Hypothalamus (tissue), 51 donors: Measurements from ENCODE around the gene MMD.
"Not testable (repeated sequence)": the region's sequence is repeated elsewhere in the genome, so short reads cannot be mapped to it uniquely, and the experiment has no call there.

Experiments used
- DNase-seq, 51 donors: peaks; one replicate each; lab custom pipeline; 2025; lab: John Stamatoyannopoulos, UW

MMD gene

DNA sequence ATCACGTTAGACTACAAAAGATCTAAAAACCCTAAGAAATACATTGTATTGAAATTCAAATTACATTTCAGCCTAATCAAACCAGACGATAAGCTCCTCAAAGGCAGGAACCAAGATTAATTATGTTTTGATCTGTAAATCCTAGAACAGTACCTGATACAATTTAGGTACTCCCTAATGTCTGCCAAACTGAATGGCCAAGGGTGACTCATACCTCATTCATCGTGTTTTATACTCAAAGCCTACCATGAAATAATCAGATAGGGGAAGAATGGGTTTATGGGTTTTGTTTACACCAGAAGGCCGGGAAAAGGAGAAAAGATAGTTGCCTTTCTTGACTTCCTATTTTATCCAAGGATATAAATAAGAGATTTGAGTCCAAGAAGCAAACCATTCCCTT lies 19.3 kb downstream of the MMD start:
- DNase-seq = no peak

DNA sequence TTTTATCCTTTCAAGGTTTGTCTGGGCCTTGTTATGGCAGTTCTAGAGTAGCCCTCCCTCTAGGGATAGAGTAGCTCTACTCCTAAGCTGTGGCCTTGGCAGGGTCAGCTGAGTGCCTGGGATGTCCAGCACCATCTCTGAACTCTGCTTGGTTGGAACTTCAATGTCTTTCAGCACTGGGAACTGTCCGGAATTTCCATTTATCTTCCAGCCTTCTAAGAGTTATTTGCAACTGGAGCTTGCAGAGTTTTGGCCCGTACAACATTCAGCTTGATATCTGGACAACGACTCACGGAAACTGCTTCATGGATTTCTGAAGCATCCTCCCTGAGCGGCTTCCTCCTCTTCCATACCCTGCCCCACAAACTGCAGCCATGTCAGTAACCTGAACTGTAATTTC lies 22.9 kb downstream of the MMD start:
- DNase-seq = no peak

DNA sequence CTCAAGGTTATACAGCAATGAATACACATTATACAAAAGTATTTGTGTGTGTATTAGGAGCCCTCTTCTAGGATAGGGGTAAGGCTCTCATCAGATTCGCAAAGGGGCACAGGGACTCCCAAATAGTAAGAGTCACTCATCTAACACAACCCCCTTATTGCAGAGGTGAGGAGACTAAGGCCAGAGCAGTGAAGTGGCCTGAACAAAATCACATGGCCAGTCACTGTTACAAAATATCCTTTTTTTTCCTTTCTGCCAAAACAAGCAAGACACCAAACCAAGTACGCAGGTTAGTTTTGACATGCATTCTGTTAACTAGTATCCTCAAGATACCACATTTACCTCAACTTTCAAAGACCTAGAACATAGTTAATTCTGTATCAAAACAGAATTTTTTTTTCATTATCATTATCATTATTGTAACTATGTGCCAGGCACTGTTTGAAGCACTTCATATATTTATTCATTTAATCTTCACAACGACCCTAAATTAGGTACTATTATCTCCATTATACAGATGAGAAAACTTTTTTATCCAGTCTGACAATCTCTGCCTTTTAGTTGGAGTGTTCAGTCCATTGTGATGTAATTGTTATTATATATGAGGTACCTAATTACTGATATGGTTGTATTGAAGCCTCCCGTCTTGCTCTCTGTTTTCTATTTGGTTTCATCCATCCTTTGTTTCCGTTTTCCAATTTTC lies 25.7 kb downstream of the MMD start:
- DNase-seq = no peak

DNA sequence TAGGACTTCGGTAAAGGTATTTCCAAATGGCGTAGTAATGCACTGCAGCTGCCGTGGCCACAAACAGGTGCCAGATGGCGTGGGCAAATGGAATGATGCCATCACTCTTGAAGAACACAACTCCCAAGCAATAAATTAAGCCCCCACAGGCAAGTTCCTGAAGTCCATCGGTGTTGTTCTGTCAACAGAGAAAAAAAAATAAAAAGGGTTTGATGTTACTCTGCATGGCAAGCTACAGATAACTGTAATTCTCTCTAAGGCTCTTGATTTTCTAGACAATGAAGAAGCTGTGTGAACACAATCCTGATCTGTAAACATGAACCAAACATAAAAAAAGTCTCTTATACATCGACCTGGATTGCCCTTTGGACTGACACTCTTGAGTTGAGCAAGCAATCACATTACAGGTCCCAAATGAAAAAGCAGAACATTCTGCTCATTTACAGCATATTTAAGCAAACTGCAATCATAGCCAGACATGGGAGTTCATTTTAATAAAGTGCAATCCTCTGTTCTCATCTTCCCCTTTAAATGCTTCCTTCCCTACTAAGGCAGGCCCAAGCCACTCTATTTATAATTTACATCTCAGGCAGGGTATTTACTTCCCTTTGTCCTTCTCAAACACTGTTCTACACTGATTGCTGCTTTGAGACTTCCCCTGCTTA lies 27.1 kb downstream of the MMD start:
- no peak for DNase-seq

DNA sequence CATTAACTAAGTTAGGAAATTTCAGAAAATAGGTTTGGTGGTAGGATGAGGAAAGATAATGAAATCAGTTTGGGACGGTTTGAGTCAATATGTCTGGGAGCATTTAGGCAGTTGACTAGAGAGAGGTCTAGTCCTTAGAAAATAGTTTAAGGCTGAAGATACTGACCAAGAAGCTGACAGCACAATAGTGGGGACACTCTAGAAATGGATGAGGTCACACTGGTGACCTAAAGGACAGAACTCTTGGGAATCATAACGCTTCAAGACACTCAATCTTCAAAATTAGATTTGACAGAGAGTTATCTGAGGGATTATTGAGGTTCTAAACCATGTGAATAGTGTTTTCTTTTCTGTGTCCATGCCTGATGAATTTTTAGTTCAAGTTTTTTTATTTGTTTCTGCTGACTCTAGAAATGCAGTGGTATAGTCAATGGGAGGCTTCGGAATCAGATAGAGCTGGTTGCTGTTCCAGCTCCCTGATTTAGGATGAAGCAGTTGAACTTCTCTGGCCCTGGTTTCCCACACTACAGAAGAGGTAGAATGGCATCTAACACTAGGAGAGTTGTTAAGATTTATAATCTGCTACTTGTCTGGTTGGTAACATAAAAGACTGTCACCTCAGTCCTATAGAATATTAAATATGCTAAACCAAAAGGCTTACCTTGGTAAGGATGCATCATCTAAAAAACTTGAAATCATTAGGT lies 29.7 kb downstream of the MMD start:
- no peak for DNase-seq

DNA sequence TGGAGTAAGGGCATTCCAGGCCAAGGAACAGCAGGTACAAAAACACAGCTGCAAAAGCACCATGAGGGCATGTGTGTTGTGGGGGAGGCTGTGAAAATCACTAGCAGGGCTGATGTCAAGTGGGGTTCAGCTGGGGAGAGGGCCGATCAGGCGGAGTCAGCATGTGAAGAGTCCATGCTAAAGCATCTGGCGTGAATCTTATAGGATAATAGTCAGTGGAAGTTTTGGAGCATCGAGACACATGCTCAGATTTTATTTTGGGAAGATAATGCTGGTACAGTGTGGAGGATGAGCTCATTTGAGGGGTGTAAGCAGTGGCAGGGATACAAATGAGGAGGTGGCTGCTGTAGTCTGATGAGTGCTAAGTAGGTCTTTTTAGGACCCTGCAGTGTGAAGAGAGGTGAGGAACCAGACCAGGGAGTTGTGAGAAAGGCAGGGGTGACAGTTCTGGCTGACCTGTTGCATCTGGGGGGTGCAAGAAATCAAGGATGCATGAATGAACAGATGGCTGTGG lies 30.3 kb downstream of the MMD start:
- DNase-seq = peak in 3 of 51 donors; percentile 0 to 12 (median 7)

DNA sequence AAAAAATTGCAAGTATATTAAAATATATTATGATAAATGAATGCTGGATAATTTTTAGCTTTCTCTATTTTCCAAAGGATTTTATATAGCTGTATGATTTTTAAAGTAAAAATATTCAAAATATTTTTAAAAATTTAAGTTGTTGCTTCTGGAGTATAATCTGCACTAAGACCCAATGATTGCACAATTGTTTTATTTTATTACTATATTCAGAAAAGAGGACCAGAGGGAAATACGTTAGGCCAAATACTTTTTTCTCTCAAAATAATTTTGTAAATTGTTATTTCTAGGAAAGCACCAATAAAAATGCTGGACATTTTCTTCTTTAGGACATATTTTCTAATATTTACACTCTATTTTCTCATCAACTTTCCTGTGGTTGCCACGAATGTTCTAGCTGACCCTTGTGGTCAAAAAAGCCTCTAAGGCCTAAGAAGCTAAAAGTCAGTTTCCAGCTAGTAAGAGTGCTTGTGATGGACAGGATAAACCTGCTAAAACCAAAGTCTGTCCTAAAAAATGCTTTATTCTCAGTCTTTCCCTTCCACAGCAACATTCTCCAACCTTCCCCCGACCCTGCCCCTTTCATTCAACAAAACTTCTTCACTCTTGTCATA lies 31.2 kb downstream of the MMD start:
- DNase-seq = no peak

DNA sequence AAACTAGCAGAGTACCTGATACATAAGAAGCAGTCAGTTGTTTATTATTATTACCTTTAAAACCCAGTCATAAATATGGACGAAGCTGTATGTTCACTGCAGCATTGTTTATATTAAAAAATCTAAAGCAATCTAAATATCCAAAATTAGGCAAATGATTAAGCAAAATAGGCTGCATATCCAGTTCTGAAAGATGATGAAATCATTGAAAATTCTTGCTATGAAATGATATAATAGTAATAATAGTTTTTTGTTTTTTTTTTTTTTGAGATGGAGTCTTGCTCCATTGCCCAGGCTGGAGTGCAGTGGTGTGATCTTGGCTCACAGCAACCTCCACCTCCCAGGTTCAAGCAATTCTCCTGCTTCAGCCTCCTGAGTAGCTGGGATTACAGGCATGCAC lies 31.9 kb downstream of the MMD start:
- not testable (repeated sequence) for DNase-seq

DNA sequence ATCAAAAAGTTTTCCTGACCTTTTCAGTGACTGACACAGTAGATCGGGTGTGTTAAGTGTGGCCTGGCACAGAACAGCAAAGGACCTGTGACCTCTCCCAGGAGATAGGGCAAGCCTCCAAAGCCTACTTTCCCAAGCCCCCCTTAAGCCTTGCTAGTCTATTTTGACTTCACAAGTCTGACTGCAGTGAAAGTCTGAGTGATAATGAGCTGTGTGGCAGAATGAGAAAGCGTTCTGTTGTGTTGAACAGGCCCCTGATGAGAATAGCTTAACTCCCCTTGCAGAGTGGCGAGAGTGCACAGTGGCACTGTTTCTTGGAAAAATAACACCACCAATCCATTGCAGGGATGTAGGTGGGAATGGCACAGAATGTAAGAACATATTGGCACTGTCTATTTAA lies 32.8 kb downstream of the MMD start:
- DNase-seq = peak in 1 of 51 donors; percentile 14

DNA sequence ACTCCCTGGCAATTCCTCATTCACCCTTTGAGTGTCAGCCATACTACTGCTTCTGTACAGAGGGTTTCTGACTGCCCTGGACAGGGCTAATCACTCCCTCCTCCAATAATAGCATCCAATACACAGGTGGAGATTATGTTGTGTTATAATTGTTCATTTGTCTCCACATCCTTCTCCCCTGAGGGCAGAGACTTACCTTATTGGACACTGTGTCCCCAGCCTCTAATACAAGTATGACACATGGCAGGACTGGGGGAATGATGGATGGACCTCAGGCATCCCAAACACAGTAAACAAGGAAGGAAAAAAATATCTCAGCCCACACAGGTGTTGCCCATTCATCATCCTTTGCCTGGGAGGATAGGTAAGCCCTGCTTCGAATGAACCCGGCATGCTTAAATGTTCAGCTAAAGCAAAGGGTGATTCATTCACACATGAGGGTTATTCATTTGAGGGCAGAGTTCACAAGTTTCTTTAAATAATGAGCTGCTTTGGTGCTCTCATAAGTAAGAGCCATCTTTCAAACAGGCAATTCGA lies 34.8 kb downstream of the MMD start:
- no peak for DNase-seq

DNA sequence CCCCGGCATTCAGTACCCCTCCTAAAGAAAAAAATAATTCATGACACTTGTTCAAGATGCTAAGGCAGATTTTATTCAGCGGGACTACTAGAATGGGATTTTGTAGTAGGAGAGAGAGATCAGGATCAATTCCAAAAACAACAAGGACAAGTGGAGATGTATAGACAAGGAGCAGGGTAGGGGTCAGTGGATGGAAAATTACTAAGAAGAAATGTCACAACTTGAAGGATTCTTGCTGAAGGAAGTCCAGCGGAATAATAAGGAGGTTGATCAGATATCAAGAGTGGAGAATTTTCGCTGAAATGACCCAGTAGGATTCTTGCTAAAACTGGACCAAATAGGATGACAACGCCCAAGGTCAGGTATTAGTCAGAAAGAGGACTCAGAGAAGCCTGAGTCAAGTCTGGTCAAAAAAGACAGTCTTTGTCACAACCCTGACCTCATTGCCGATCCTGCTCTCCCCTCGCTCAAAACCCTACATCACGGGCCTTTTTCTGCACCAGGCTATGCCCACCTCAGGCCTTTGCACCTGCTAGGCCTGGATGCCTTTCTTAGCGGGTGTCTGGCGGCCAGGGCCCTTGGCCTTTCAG lies 36.9 kb downstream of the MMD start:
- DNase-seq = no peak

DNA sequence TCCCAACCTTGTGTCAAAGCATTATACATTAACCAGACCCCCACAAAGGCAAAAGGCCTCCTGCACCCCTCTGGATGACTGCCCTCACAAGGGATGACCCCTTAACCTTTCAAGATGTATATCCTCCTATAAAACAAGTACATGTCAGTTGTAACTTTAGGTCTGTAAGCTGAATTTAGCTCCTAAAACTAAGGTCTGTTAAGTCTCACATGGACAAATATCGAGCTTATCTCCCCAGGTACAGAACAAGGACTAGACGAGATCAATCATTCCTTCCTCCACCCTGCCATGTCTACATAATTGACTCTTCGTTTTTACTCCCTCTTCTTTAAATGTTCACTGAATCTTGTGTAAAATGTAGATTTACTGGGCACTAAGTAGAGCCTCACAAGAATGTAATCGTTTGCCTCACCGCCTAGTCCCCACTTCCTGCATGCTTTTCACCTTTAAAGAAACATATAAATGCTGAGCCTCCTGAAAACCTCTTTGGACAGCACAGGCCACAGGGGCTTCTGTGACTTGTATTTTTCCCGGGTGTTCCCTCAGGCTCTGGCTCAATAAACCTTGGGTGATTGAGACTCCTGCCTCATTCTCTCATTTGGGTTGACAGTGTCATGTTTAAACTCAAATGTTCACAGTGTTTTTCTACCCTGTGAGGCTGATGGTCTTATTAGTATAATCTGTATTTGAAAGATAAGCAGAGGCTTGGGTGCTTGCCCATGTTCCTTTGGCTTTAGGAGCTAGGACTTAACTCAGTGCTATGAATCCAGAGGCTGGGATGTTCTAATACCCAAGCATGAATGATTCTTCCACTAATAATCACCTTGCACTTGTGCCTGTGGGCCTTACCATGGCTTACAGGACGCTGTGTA lies 37.6 kb downstream of the MMD start:
- no peak for DNase-seq

DNA sequence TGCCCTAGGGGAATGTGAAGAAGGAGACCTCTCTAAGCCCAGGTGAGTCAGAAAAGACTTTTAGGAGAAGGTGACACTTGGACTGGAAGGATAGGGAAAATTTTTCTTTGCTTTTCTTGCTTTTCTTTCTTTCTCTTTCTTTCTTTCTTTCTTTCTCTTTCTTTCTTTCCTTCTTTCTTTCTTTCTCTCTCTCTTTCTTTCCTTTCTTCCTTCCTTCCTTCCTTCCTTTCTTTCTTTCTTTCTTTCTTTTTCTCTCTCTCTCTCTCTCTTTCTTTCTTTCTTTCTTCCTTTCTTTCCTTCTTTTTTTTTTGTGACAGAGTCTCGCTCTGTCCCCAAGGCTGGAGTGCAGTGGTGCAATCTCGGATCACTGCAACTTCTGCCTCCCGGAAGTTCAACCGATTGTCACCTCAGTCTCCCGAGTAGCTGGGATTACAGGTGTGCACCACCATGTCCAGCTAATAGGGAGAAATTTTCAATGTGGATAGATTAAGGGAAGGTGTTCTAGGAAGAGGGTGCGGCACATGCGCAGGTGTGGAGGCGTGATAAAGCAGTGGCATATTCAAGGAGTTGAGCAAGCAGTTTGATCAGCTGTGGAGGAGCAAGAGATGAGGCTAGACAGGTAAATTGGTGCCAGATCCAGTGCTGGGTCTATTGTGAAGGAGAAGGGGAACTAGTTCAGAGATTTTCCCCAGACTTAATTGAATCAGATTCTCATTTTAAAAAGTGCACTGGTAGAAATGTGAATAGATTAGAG lies 40.4 kb downstream of the MMD start:
- DNase-seq = no peak

DNA sequence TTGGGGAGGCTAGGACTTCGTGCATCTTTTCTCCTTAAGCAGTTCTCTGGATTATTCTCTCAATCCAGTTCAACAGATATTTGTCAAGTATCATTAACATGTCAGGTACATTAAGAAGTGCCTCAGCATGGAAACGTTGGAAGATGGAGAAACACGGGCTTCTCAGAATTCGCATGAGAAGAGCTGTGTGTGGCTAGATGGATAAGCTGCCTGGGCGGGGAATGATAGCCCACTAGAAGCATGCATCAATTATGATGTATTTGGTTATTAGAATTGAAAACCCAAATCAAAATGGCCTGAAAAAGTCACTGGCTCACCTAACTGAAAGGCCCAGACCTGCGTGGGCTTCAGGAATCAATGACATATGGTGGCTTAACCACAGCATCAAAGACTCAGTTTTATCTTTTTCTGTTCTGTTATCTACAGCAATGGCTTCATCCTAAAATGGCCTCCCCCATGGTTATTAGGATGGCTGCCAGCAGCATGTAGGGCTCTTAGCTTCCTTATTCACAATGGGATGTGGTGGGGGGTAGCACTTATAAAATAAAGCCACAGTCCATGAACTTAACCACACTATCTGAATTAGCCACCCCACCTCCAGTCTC lies 43.9 kb downstream of the MMD start:
- no peak for DNase-seq

DNA sequence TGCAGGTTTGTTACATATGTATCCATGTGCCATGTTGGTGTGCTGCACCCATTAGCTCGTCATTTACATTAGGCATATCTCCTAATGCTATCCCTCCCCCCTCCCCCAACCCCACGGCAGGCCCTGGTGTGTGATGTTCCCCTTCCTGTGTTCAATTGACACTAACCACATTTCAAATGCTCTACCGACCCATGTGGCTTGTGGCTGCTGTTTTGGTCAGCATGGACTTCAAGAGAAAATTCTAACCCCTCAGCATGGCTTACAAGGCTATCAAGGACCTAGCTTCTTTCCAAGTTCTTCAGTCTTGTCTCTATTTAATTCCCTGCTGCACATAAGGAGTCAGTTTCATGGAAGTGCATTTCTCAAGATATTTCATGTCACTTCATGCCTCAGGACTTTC lies 52.9 kb downstream of the MMD start:
- no peak for DNase-seq

DNA sequence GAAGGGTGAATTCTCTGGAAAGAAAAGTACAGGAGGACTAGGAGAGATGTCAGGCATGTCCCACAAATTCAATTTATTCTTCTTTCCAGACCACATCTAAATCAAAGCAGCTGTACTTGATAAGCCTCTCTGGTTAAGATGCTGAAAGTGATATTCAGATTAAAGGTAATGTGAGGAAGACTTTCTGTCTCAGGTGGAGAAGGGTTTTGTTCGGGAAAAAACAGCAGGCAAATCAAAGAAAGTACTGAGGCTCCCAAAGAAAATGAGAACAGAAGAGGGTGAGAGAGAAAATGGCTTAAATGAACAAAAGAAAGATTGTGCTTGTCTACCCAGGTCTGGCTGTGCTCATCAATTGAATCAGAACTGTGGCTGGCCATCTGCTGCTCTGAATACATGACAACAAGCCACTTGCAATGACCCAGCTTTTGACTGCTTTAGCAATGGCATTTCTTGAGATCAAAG lies 55.6 kb downstream of the MMD start:
- DNase-seq = peak in 13 of 51 donors; percentile 0 to 32 (median 3)

DNA sequence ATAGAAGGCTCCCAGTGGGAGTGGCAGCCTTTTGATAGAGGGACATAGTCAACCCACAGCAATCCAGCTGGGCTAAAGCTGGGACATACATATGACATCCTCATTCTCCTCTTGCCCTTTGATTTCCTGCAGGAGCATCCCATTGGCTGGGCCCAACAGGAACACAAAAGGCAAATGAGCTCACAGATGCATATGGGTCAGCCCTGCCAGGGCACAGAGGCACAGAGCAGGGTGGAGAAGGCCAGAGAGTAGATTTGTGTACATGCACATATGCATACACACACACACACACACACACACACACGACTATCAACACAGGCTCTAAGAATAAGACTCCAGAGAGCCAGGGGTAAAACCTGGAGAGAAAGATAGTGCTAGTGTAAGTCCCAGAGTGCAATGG lies 58.6 kb downstream of the MMD start:
- no peak for DNase-seq

DNA sequence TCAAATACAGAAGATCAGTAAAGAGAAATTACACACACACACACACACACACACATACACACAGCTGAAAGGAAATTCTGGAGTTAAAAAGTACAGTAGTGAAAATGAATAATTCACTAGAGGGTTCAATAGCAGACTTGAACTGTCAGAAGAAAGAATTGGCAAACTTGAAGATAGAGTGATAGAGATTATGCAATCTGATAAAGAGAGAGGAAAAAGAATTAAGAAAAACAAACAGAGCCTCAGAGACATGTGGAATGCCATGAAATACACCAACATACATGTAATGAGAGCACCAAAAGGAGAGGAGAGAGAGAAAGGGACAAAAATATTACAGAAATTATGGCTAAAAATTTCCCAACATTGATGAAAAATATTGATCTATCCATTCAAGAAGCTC lies 60.7 kb downstream of the MMD start:
- no peak for DNase-seq
